ENCODE data around the gene NOTCH2. TPM values are rescaled to one million over a fixed set of nuclear protein-coding genes. Genes with fewer than 3 reads are reported as not detected.

The NOTCH2 gene
- total RNA-seq, 1 donor from 2014 or later = 61.6 TPM

GRCh38 chr1:119941392-119941791, 128.1 kb downstream of the NOTCH2 start:
- DNase-seq (ENCODE audit: low read depth) = no peak
- no peaks in the 10 kb centered on the region for H3K27me3 ChIP-seq (ENCODE audit: control insufficient read depth, insufficient read depth, low read length)
- no peak for FAIRE-seq
- TF ChIP-seq CTCF (IDR thresholded peaks at IDR 0.05; ENCODE audit: insufficient read depth, low read length, severe bottlenecking) = no peak
- no peak overlapping the region for H3K4me3 ChIP-seq (ENCODE audit: low read depth, low read length)
- H3K36me3 ChIP-seq (ENCODE audit: control insufficient read depth, insufficient read depth, low read length) = peaks cover 19% of the 10 kb centered on the region

DNA sequence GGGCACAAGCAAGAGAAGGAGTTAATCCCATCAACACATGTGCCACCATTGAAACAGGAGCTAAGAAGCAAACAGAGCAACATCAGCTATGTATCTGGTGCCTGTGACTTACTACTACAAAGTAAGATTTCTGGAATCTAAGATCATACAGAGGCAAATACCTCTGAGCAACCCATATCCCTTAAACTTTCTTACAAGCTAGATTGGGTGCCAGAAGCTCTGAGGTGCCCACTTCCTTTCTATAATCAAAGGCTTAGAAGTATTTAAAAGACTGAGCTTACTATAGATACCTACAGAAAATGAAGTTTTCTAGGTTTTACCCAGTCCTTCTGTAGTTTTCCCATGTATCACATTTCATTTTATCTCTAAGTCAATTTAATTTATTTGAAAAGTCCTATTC, 128.8 kb downstream of the NOTCH2 start:
- DNase-seq (ENCODE audit: low read depth) = no peak
- peaks cover 20% of the 10 kb centered on the region for H3K36me3 ChIP-seq (ENCODE audit: control insufficient read depth, insufficient read depth, low read length)
- FAIRE-seq = no peak
- no peak for TF ChIP-seq CTCF (IDR thresholded peaks at IDR 0.05; ENCODE audit: insufficient read depth, low read length, severe bottlenecking)
- no peak overlapping the region for H3K4me3 ChIP-seq (ENCODE audit: low read depth, low read length)
- no peaks in the 10 kb centered on the region for H3K27me3 ChIP-seq (ENCODE audit: control insufficient read depth, insufficient read depth, low read length)

GRCh38 chr1:119937198-119937597, 132.3 kb downstream of the NOTCH2 start:
- TF ChIP-seq CTCF (IDR thresholded peaks at IDR 0.05; ENCODE audit: insufficient read depth, low read length, severe bottlenecking) = no peak
- FAIRE-seq = no peak
- no peak for DNase-seq (ENCODE audit: low read depth)
- H3K27me3 ChIP-seq (ENCODE audit: control insufficient read depth, insufficient read depth, low read length) = no peaks in the 10 kb centered on the region
- H3K36me3 ChIP-seq (ENCODE audit: control insufficient read depth, insufficient read depth, low read length) = peaks cover 28% of the 10 kb centered on the region
- H3K4me3 ChIP-seq (ENCODE audit: low read depth, low read length) = no peak overlapping the region

DNA sequence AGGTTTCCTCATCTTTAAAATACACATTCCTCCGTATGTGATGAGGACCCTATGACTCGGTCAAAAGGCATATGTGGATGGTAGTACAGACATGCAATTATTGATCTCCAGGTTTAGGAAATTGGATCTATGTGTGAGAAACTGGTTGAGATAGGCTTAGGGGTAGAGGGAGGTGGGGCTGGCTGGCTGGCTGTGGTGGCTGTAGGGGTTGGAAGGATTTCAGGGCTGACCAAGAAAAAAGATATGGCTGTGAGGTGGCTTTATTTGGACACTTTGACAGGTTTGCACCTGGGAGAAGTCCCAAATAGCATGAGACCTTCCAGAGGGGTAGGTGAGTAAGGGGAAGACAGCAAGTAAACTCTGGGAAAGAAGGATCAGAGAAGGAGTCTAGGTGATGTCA, 133.5 kb downstream of the NOTCH2 start:
- Histone ChIP-seq H3K27me3 (ENCODE audit: control insufficient read depth, insufficient read depth, low read length) (no peaks in the 10 kb centered on the region), H3K36me3 (ENCODE audit: control insufficient read depth, insufficient read depth, low read length) (peaks cover 24% of the 10 kb centered on the region), H3K4me3 (ENCODE audit: low read depth, low read length) (no peak overlapping the region)
- DNase-seq (ENCODE audit: low read depth) = no peak
- TF ChIP-seq CTCF (IDR thresholded peaks at IDR 0.05; ENCODE audit: insufficient read depth, low read length, severe bottlenecking) = no peak
- no peak for FAIRE-seq

DNA sequence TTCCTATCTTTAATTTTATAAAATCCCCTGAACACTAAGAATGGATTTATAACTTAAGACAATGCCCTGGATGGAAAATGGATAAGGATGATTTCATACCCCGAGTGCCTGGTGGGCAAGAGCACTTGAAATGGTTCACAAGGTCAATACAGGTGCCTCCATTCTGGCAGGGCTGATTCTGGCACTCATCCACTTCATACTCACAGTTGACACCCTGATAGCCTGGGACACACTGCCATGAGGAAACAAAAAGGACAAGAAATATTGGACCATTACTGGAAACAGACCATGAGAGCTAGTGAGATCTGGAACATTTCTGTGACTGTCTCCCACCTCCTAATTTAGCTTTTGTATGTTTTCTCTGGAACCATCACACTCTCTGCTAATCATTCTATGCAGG, 134.1 kb downstream of the NOTCH2 start:
- H3K36me3 ChIP-seq (ENCODE audit: control insufficient read depth, insufficient read depth, low read length) = peaks cover 21% of the 10 kb centered on the region
- H3K4me3 ChIP-seq (ENCODE audit: low read depth, low read length) = no peak overlapping the region
- DNase-seq (ENCODE audit: low read depth) (no peak), FAIRE-seq (no peak)
- H3K27me3 ChIP-seq (ENCODE audit: control insufficient read depth, insufficient read depth, low read length) = no peaks in the 10 kb centered on the region
- TF ChIP-seq CTCF (IDR thresholded peaks at IDR 0.05; ENCODE audit: insufficient read depth, low read length, severe bottlenecking) = no peak

GRCh38 chr1:119933397-119933796, 136.1 kb downstream of the NOTCH2 start:
- no peaks in the 10 kb centered on the region for H3K27me3 ChIP-seq (ENCODE audit: control insufficient read depth, insufficient read depth, low read length)
- peaks cover 19% of the 10 kb centered on the region for H3K36me3 ChIP-seq (ENCODE audit: control insufficient read depth, insufficient read depth, low read length)
- H3K4me3 ChIP-seq (ENCODE audit: low read depth, low read length) = no peak overlapping the region
- DNase-seq (ENCODE audit: low read depth) (no peak), FAIRE-seq (no peak)
- no peak for TF ChIP-seq CTCF (IDR thresholded peaks at IDR 0.05; ENCODE audit: insufficient read depth, low read length, severe bottlenecking)

All from bronchial epithelial cell (primary cell).